Ramos (cell line): Measurements from ENCODE around the gene MUC20.

Source experiments
- in situ Hi-C: fragments of 300-500 bp; cut with MboI; formaldehyde crosslinking; loops from one replicate; pipeline ENCODE4 v1.14.3; 2022; ENCODE audit warnings: low sequenced_read_pairs; ENCODE audit not compliant: unreplicated experiment

MUC20 gene

GRCh38 chr3:195692781-195693427, 27.9 kb upstream of the MUC20 start:
- in situ Hi-C loops = no loop called here

GRCh38 chr3:195693428-195694216, 27.2 kb upstream of the MUC20 start:
- in situ Hi-C loops = no loop called here

- in situ Hi-C loops = loop anchor here (5.0 kb wide), 1 partner anchor 278 kb away; no protein-coding TSS in a partner anchor
These were observed 26.3 kb upstream of the MUC20 start for GRCh38 chr3:195694217-195695076.

- in situ Hi-C loops = loop anchor here (5.0 kb wide), 1 partner anchor 276 kb away; no protein-coding TSS in a partner anchor
These were observed 24.0 kb upstream of the MUC20 start for GRCh38 chr3:195696632-195697278.

GRCh38 chr3:195697582-195698324, 23.0 kb upstream of the MUC20 start:
- in situ Hi-C loops = loop anchor here (5.0 kb wide), 1 partner anchor 275 kb away; no protein-coding TSS in a partner anchor

- in situ Hi-C loops = loop anchor here (5.0 kb wide), 1 partner anchor 274 kb away; no protein-coding TSS in a partner anchor
These were observed 22.5 kb upstream of the MUC20 start for GRCh38 chr3:195698325-195698646.

GRCh38 chr3:195698647-195699387, 22.0 kb upstream of the MUC20 start:
- in situ Hi-C loops = loop anchor here (5.0 kb wide), 1 partner anchor 273 kb away; no protein-coding TSS in a partner anchor

- in situ Hi-C loops = loop anchor here (5.0 kb wide), 1 partner anchor 273 kb away; no protein-coding TSS in a partner anchor
These were observed 21.4 kb upstream of the MUC20 start for GRCh38 chr3:195699388-195699771.

- in situ Hi-C loops = loop anchor here (5.0 kb wide), 1 partner anchor 272 kb away; no protein-coding TSS in a partner anchor
These were observed 20.9 kb upstream of the MUC20 start for GRCh38 chr3:195699860-195700259.

GRCh38 chr3:195700319-195700718, 20.5 kb upstream of the MUC20 start:
- in situ Hi-C loops = no loop called here

GRCh38 chr3:195701042-195701915, 19.5 kb upstream of the MUC20 start:
- in situ Hi-C loops = no loop called here

GRCh38 chr3:195703776-195704175, 17.0 kb upstream of the MUC20 start:
- in situ Hi-C loops = no loop called here

- in situ Hi-C loops = no loop called here
These were observed 16.3 kb upstream of the MUC20 start for GRCh38 chr3:195704433-195704999.

- in situ Hi-C loops = no loop called here
These were observed 15.4 kb upstream of the MUC20 start for GRCh38 chr3:195705081-195705991.

- in situ Hi-C loops = no loop called here
These were observed 12.7 kb upstream of the MUC20 start for GRCh38 chr3:195708061-195708460.
